Astrocyte (in vitro differentiated cells and primary cell): Measurements from ENCODE around the gene TPO. TPM values are rescaled to one million over a fixed set of nuclear protein-coding genes. Genes with fewer than 3 reads are reported as not detected.

ENCODE experiments used
- DNase-seq: peaks from one replicate; pipeline ENCODE4 v3.0.0-alpha.2; 2010; ENCODE audit warnings: low read depth
- FAIRE-seq: peaks from 2 replicates; lab custom pipeline; 2011; peaks lifted over from hg19 to GRCh38; lab: Jason Lieb, UNC
- H2AFZ ChIP-seq: 2 replicates; pipeline ENCODE4 v1.6.0; 2012; ENCODE audit warnings: low read depth, low read length, inconsistent platforms
- H3K27ac ChIP-seq: 2 replicates; pipeline ENCODE4 v1.5.1; 2011; ENCODE audit warnings: low read depth, low read length, inconsistent platforms
- H3K27me3 ChIP-seq: 2 replicates; pipeline ENCODE4 v1.6.0; 2011; ENCODE audit warnings: low read length, inconsistent platforms; ENCODE audit not compliant: insufficient read depth
- H3K36me3 ChIP-seq: 2 replicates; pipeline ENCODE4 v1.5.1; 2011; ENCODE audit warnings: low read length, inconsistent platforms; ENCODE audit not compliant: insufficient read depth
- H3K4me1 ChIP-seq: 2 replicates; pipeline ENCODE4 v1.5.1; 2011; ENCODE audit warnings: low read length, inconsistent platforms; ENCODE audit not compliant: insufficient read depth
- H3K4me2 ChIP-seq: 2 replicates; pipeline ENCODE4 v1.6.0; 2012; ENCODE audit warnings: low read length, inconsistent platforms
- H3K4me3 ChIP-seq: 2 replicates; pipeline ENCODE4 v1.5.1; 2011; ENCODE audit warnings: low read depth, mild to moderate bottlenecking, low read length, inconsistent platforms; ENCODE audit not compliant: insufficient read depth
- H3K79me2 ChIP-seq: 2 replicates; pipeline ENCODE4 v1.6.0; 2012; ENCODE audit warnings: mild to moderate bottlenecking, low read length, inconsistent platforms; ENCODE audit not compliant: insufficient read depth
- H3K9ac ChIP-seq: 2 replicates; pipeline ENCODE4 v1.6.0; 2012; ENCODE audit warnings: mild to moderate bottlenecking, low read length, inconsistent platforms
- H3K9me3 ChIP-seq: 2 replicates; pipeline ENCODE4 v1.5.1; 2012; ENCODE audit warnings: low read depth, mild to moderate bottlenecking, low read length, inconsistent platforms; ENCODE audit not compliant: insufficient read depth
- H4K20me1 ChIP-seq: 2 replicates; pipeline ENCODE4 v1.6.0; 2012; ENCODE audit warnings: low read length, inconsistent platforms; ENCODE audit not compliant: insufficient read depth
- H3K27ac Mint-ChIP-seq: one replicate; pipeline ENCODE4 v1.8.0; 2021; ENCODE audit warnings: mild to moderate bottlenecking, mixed read lengths; ENCODE audit not compliant: unreplicated experiment
- H3K27me3 Mint-ChIP-seq: one replicate; pipeline ENCODE4 v1.8.0; 2021; ENCODE audit warnings: low read depth, mixed read lengths; ENCODE audit not compliant: unreplicated experiment
- H3K36me3 Mint-ChIP-seq: one replicate; pipeline ENCODE4 v1.8.0; 2021; ENCODE audit warnings: low read depth, mixed read lengths; ENCODE audit not compliant: unreplicated experiment
- H3K4me1 Mint-ChIP-seq: one replicate; pipeline ENCODE4 v1.8.0; 2021; ENCODE audit warnings: low read depth, mixed read lengths; ENCODE audit not compliant: unreplicated experiment
- H3K4me3 Mint-ChIP-seq: one replicate; pipeline ENCODE4 v1.8.0; 2021; ENCODE audit warnings: mild to moderate bottlenecking, moderate library complexity, mixed read lengths; ENCODE audit not compliant: unreplicated experiment
- H3K9me3 Mint-ChIP-seq: one replicate; pipeline ENCODE4 v1.8.0; 2021; ENCODE audit warnings: mild to moderate bottlenecking, mixed read lengths; ENCODE audit not compliant: unreplicated experiment
- CTCF ChIP-seq: IDR thresholded peaks from 2 replicates; pipeline ENCODE4 v1.5.1; 2011; ENCODE audit warnings: low read depth, mild to moderate bottlenecking, inconsistent platforms, low read length, moderate library complexity; ENCODE audit not compliant: insufficient read depth
- EZH2 ChIP-seq: IDR thresholded peaks from 2 replicates; pipeline ENCODE4 v1.6.1; 2012; ENCODE audit warnings: mild to moderate bottlenecking, low read length, inconsistent platforms; ENCODE audit not compliant: insufficient read depth
- total RNA-seq: library from RNA; stranded (reverse); gene quantifications from 2 replicates; pipeline ENCODE4 v1.2.1, GENCODE V29; 2021

The TPO gene
- total RNA-seq, 1 donor from 2014 or later = not detected

GRCh38 chr2:1584051-1584531 lies 170.8 kb downstream of the TPO start:
- Histone ChIP-seq H3K4me3 (no peak overlapping the region), H3K79me2 (no peaks in the 10 kb centered on the region), H4K20me1 (no peaks in the 10 kb centered on the region), H2AFZ (no peak overlapping the region), H3K4me1 (peaks cover 29% of the 10 kb centered on the region), H3K4me2 (no peak overlapping the region), H3K9me3 (no peaks in the 10 kb centered on the region), H3K36me3 (no peaks in the 10 kb centered on the region), H3K9ac (no peak overlapping the region), H3K27me3 (no peaks in the 10 kb centered on the region), H3K27ac (no peak overlapping the region)
- H3K27me3 Mint-ChIP-seq = peaks cover 17% of the 10 kb centered on the region
- peaks cover 6% of the 10 kb centered on the region for H3K36me3 Mint-ChIP-seq
- H3K27ac Mint-ChIP-seq = no peak overlapping the region
- H3K4me1 Mint-ChIP-seq = peaks cover 7% of the 10 kb centered on the region
- TF ChIP-seq EZH2 (no peak), CTCF (no peak)
- H3K9me3 Mint-ChIP-seq = peaks cover 4% of the 10 kb centered on the region
- DNase-seq (no peak), FAIRE-seq (no peak)
- H3K4me3 Mint-ChIP-seq = no peak overlapping the region

- Histone ChIP-seq H2AFZ (no peak overlapping the region), H3K4me3 (no peak overlapping the region), H3K4me2 (no peak overlapping the region), H3K27me3 (no peaks in the 10 kb centered on the region), H3K9ac (no peak overlapping the region), H4K20me1 (no peaks in the 10 kb centered on the region), H3K79me2 (no peaks in the 10 kb centered on the region), H3K9me3 (no peaks in the 10 kb centered on the region), H3K4me1 (peaks cover 31% of the 10 kb centered on the region), H3K27ac (no peak overlapping the region), H3K36me3 (no peaks in the 10 kb centered on the region)
- DNase-seq = no peak
- H3K27me3 Mint-ChIP-seq = peaks cover 17% of the 10 kb centered on the region
- peak overlapping the region; percentile 12 for H3K27ac Mint-ChIP-seq
- H3K4me3 Mint-ChIP-seq = no peak overlapping the region
- H3K4me1 Mint-ChIP-seq = peaks cover 12% of the 10 kb centered on the region
- H3K36me3 Mint-ChIP-seq = peaks cover 6% of the 10 kb centered on the region
- H3K9me3 Mint-ChIP-seq = peaks cover 4% of the 10 kb centered on the region
- no peak for FAIRE-seq
- TF ChIP-seq EZH2 = no peak
- no peak for TF ChIP-seq CTCF
These were observed 171.6 kb downstream of the TPO start for GRCh38 chr2:1584691-1585485.

GRCh38 chr2:1585635-1586034 lies 172.4 kb downstream of the TPO start:
- no peaks in the 10 kb centered on the region for H3K9me3 ChIP-seq
- peaks cover 4% of the 10 kb centered on the region for H3K9me3 Mint-ChIP-seq
- no peak overlapping the region for H3K4me3 Mint-ChIP-seq
- H3K4me1 ChIP-seq = peaks cover 26% of the 10 kb centered on the region
- H3K27ac ChIP-seq = no peak overlapping the region
- no peaks in the 10 kb centered on the region for H3K36me3 ChIP-seq
- no peaks in the 10 kb centered on the region for H4K20me1 ChIP-seq
- no peak overlapping the region for H3K9ac ChIP-seq
- H3K4me1 Mint-ChIP-seq = peaks cover 15% of the 10 kb centered on the region
- no peak overlapping the region for H3K4me2 ChIP-seq
- FAIRE-seq (no peak), DNase-seq (no peak)
- H3K79me2 ChIP-seq = no peaks in the 10 kb centered on the region
- H3K4me3 ChIP-seq = no peak overlapping the region
- no peak for TF ChIP-seq CTCF
- no peak for TF ChIP-seq EZH2
- H3K27me3 Mint-ChIP-seq = peaks cover 17% of the 10 kb centered on the region
- no peaks in the 10 kb centered on the region for H3K27me3 ChIP-seq
- H2AFZ ChIP-seq = no peak overlapping the region
- peaks cover 6% of the 10 kb centered on the region for H3K36me3 Mint-ChIP-seq
- H3K27ac Mint-ChIP-seq = no peak overlapping the region
